SK-N-SH treated with all-trans-retinoic acid at 6 μM for 48 hours (cell line): ENCODE data around the gene CHRD.

Experiments used
- ATAC-seq: fragments of 200-7000 bp; cut with Tn5 transposase; 3 replicates; pipeline ENCODE4 v1.9.1; 2020; ENCODE audit warnings: mild to moderate bottlenecking, moderate library complexity
- ARNTL ChIP-seq: fragments of 450-650 bp; formaldehyde crosslinking; IDR thresholded peaks from 2 replicates; pipeline ENCODE4 v1.5.0; 2020; ENCODE audit warnings: low read depth, mild to moderate bottlenecking, moderate library complexity, borderline replicate concordance
- BACH2 ChIP-seq: fragments of 250-450 bp; sonication (Bioruptor Pico); IDR thresholded peaks from 2 replicates; pipeline ENCODE4 v1.9.0; 2021; ENCODE audit warnings: mild to moderate bottlenecking, borderline replicate concordance
- CREB5 ChIP-seq: fragments of 250-450 bp; sonication (Bioruptor Pico); IDR thresholded peaks from 2 replicates; pipeline ENCODE4 v1.5.1; 2020; ENCODE audit warnings: low read depth, mild to moderate bottlenecking, moderate library complexity
- CSDC2 ChIP-seq: fragments of 250-450 bp; sonication (Bioruptor Pico); IDR thresholded peaks from 2 replicates; pipeline ENCODE4 v1.5.0; 2020; ENCODE audit warnings: mild to moderate bottlenecking, moderate library complexity
- ESRRG ChIP-seq: fragments of 250-450 bp; sonication (Bioruptor Pico); IDR thresholded peaks from 2 replicates; pipeline ENCODE4 v1.6.1; 2021; ENCODE audit warnings: mild to moderate bottlenecking
- GLIS3 ChIP-seq: fragments of 250-450 bp; sonication (Bioruptor Pico); IDR thresholded peaks from 2 replicates; pipeline ENCODE4 v1.5.0; 2020; ENCODE audit warnings: mild to moderate bottlenecking, moderate library complexity
- ISL1 ChIP-seq: fragments of 250-450 bp; sonication (Bioruptor Pico); IDR thresholded peaks from 2 replicates; pipeline ENCODE4 v2.1.2; 2022; ENCODE audit warnings: mild to moderate bottlenecking, moderate library complexity
- PATZ1 ChIP-seq: fragments of 250-450 bp; sonication (Bioruptor Pico); IDR thresholded peaks from 2 replicates; pipeline ENCODE4 v1.8.0; 2020; ENCODE audit warnings: mild to moderate bottlenecking, moderate library complexity, borderline replicate concordance
- POU6F1 ChIP-seq: fragments of 250-450 bp; sonication (Bioruptor Pico); IDR thresholded peaks from 2 replicates; pipeline ENCODE4 v1.8.0; 2021; ENCODE audit warnings: low read depth, mild to moderate bottlenecking, moderate library complexity, borderline replicate concordance
- PPARA ChIP-seq: fragments of 250-450 bp; sonication (Bioruptor Pico); IDR thresholded peaks from 2 replicates; pipeline ENCODE4 v1.5.0; 2020; ENCODE audit warnings: mild to moderate bottlenecking, borderline replicate concordance
- RARB ChIP-seq: fragments of 250-450 bp; sonication (Bioruptor Pico); IDR thresholded peaks from 2 replicates; pipeline ENCODE4 v1.8.0; 2021; ENCODE audit warnings: mild to moderate bottlenecking, moderate library complexity
- SNAI2 ChIP-seq: fragments of 250-450 bp; sonication (Bioruptor Pico); IDR thresholded peaks from 2 replicates; pipeline ENCODE4 v1.5.0; 2020; ENCODE audit warnings: mild to moderate bottlenecking, moderate library complexity
- TCF4 ChIP-seq: fragments of 250-450 bp; sonication (Bioruptor Pico); IDR thresholded peaks from 2 replicates; pipeline ENCODE4 v1.8.0; 2021; ENCODE audit warnings: mild to moderate bottlenecking, moderate library complexity, borderline replicate concordance
- TOX ChIP-seq: fragments of 250-450 bp; sonication (Bioruptor Pico); IDR thresholded peaks from 2 replicates; pipeline ENCODE4 v1.8.0; 2021; ENCODE audit warnings: mild to moderate bottlenecking, moderate library complexity, borderline replicate concordance
- TSHZ2 ChIP-seq: fragments of 250-450 bp; sonication (Bioruptor Pico); IDR thresholded peaks from 2 replicates; pipeline ENCODE4 v1.5.0; 2020; ENCODE audit warnings: mild to moderate bottlenecking, moderate library complexity
- ZC3H10 ChIP-seq: fragments of 250-450 bp; sonication (Bioruptor Pico); IDR thresholded peaks from 2 replicates; pipeline ENCODE4 v1.5.1; 2021; ENCODE audit warnings: mild to moderate bottlenecking, moderate library complexity
- ZFP30 ChIP-seq: fragments of 450-650 bp; formaldehyde crosslinking; IDR thresholded peaks from 2 replicates; pipeline ENCODE4 v1.5.0; 2022; ENCODE audit warnings: mild to moderate bottlenecking, moderate library complexity
- ZNF565 ChIP-seq: fragments of 450-650 bp; formaldehyde crosslinking; conservative IDR thresholded peaks from 2 replicates; pipeline ENCODE4 v1.5.0; 2020; ENCODE audit warnings: low read depth, mild to moderate bottlenecking, moderate library complexity
- TF ChIP-seq, protein P1 (sequence below): fragments of 250-450 bp; sonication (Bioruptor Pico); IDR thresholded peaks from 2 replicates; pipeline ENCODE4 v1.5.1; 2021; ENCODE audit warnings: mild to moderate bottlenecking, moderate library complexity

The CHRD gene

GRCh38 chr3:184349563-184350470, 30.0 kb upstream of the CHRD start (continued):
- TF ChIP-seq ZNF565 (CRISPR knock-in tag) (no peak), ZC3H10 (CRISPR knock-in tag) (no peak), ZFP30 (CRISPR knock-in tag) (no peak), ARNTL (CRISPR knock-in tag) (no peak), SNAI2 (no peak), TOX (CRISPR knock-in tag) (no peak)
- TF ChIP-seq, all 23 proteins: peak for 0

DNA sequence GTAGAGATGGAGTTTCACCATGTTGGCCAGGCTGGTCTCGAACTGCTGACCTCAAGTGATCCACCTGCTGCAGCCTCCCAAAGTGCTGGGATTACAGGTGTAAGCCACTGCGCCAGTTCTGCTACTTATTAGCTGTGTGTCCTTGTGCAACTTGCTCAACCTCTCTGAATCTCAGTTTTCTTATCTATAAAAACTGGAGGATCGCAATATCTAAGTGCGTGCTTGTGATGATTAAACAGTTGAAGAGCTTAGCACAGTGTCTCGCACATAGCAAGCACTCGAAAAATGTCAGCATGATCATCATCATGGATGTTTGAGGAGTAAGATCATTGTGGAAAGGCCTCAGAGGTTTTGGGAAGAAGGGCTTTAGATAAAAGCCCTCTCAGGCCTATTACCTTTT, 29.2 kb upstream of the CHRD start:
- TF ChIP-seq RARB (CRISPR knock-in tag) (no peak), TSHZ2 (CRISPR knock-in tag) (no peak), PPARA (CRISPR knock-in tag) (no peak), BACH2 (CRISPR knock-in tag) (no peak)
- TF ChIP-seq, protein P1, sequence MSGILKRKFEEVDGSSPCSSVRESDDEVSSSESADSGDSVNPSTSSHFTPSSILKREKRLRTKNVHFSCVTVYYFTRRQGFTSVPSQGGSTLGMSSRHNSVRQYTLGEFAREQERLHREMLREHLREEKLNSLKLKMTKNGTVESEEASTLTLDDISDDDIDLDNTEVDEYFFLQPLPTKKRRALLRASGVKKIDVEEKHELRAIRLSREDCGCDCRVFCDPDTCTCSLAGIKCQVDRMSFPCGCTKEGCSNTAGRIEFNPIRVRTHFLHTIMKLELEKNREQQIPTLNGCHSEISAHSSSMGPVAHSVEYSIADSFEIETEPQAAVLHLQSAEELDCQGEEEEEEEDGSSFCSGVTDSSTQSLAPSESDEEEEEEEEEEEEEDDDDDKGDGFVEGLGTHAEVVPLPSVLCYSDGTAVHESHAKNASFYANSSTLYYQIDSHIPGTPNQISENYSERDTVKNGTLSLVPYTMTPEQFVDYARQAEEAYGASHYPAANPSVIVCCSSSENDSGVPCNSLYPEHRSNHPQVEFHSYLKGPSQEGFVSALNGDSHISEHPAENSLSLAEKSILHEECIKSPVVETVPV (CRISPR knock-in tag), result no peak
- ATAC-seq, result no peak

- ATAC-seq, result no peak
- TF ChIP-seq ARNTL (CRISPR knock-in tag) (no peak), CSDC2 (CRISPR knock-in tag) (no peak), ESRRG (CRISPR knock-in tag) (no peak), ZFP30 (CRISPR knock-in tag) (no peak), TCF4 (no peak), CREB5 (CRISPR knock-in tag) (no peak), TOX (CRISPR knock-in tag) (no peak), ZNF565 (CRISPR knock-in tag) (no peak), PATZ1 (CRISPR knock-in tag) (no peak), POU6F1 (CRISPR knock-in tag) (no peak), ISL1 (CRISPR knock-in tag) (no peak), BACH2 (CRISPR knock-in tag) (no peak), GLIS3 (no peak)
- TF ChIP-seq, protein P1 (CRISPR knock-in tag), result no peak
Observed at GRCh38 chr3:184351511-184352148, 28.2 kb upstream of the CHRD start.
